IPS-11a (cell line): ENCODE measurements around the gene EFNA4.

Source experiments
- H3K4me3 ChIP-seq: one replicate; pipeline ENCODE4 v1.5.1; 2013; ENCODE audit warnings: low read depth, low read length, control low read depth

Gene EFNA4

DNA sequence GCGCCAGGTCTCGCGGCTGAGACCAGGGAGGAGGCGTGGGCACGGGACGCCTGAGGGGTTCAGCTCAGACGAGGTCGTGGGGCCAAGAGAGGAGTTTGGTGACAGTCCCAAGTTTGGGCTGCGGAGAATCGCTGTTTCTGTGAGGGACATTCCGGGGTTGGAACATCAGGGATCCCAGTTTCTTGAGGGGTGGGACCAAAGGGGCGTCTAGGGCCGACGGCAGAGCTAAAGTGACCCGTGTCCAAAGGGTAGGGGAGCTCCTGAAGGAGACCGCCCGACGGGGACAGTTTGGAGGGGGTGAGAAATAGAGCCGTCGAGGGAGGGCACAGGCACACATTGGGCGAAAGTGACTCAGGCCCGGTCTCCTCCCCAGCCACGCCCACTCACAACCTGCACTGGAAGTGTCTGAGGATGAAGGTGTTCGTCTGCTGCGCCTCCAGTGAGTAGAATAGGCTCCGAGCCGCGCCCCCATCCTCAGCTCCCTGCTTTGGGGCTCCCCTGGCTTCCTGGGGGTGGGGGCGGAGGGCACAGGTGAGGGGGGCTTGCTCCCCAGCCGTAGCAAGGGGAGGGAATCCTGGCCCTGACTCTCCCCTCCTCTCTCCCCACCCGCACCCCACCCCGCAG, 22.1 kb downstream of the EFNA4 start:
- H3K4me3 ChIP-seq, result peak overlapping the region; percentile 85

DNA sequence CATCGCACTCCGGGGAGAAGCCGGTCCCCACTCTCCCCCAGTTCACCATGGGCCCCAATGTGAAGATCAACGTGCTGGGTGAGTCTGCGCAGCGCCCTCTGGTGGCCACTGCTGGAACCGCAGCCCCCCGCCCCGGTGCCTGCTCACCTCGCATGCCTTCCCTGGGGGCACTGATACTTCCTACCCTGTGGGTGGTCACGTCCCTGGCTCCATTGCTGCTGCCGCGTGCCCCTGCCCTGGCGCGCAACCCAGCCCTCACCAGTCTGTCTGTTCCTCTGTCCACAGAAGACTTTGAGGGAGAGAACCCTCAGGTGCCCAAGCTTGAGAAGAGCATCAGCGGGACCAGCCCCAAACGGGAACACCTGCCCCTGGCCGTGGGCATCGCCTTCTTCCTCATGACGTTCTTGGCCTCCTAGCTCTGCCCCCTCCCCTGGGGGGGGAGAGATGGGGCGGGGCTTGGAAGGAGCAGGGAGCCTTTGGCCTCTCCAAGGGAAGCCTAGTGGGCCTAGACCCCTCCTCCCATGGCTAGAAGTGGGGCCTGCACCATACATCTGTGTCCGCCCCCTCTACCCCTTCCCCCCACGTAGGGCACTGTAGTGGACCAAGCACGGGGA, 22.7 kb downstream of the EFNA4 start:
- H3K4me3 ChIP-seq, result no peak overlapping the region

DNA sequence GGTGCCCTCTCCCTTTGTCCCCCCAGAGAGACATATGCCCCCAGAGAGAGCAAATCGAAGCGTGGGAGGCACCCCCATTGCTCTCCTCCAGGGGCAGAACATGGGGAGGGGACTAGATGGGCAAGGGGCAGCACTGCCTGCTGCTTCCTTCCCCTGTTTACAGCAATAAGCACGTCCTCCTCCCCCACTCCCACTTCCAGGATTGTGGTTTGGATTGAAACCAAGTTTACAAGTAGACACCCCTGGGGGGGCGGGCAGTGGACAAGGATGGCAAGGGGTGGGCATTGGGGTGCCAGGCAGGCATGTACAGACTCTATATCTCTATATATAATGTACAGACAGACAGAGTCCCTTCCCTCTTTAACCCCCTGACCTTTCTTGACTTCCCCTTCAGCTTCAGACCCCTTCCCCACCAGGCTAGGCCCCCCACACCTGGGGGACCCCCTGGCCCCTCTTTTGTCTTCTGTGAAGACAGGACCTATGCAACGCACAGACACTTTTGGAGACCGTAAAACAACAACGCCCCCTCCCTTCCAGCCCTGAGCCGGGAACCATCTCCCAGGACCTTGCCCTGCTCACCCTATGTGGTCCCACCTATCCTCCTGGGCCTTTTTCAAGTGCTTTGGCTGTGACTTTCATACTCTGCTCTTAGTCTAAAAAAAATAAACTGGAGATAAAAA, 23.5 kb downstream of the EFNA4 start:
- no peak overlapping the region for H3K4me3 ChIP-seq

DNA sequence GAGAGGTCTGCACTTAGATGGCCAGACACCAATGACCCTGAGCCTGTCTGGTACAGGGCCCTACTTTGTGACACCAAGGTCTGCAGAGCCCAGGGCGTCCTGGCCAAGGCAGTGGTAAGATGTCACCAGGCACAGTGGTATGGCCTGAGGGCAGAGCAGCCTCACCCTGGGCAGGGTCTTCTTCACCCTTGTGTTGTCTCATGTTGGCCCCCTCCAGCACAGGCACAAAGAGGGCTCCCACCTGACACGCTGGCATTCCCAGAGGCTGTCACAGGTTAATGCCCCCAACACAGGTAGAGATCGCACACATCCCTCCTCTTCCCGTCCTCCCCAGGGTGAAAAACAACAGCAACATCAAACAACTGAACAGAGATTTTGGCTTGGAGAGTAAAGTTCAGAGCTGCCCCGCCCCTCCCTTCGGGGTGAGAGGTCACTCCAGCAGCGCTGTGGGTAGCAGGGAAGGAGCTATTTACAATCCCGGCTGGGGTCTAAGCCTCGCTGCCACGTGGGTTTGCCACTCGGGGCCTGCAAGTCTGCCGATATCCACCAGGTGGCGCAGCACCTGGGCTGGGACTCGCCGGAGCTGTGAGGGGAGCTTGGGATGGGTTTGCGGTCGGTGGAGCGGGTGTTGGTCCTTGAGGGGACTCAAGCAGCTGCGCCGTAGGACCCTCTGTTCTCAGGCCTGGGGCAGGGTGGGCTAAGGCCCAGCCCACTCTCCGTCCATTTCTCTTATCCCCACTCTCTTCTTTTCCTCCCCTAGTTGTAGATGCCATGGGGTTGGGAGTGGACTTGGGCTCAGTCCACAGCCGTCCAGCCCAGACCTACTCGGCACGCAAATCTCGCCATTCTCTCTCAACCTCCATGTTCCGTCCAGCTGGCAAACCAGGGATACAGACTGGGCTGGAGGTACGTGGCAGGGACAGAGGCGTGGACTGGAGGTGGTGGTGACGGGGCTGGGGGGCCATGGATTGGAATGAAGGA, 27.8 kb downstream of the EFNA4 start:
- no peak overlapping the region for H3K4me3 ChIP-seq

DNA sequence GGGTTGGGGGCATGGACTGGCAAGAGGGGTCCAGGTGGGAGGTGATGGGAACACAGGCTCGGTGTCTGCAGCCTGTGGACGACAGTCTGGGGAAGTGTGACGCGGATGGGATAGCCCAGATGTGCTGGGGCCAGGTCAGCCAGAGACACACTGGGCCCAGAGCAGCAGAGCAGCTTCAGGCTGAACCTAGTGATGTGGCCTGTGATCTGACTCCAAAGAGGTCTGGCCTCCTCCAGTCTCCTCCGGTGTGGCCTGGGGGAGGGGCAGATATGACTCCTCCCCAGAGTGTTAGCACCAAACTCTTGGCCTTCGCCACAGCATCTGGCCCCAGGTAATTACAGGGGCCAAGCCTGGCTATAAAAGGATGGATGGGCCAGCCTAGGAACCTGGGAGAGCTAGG, 28.6 kb downstream of the EFNA4 start:
- no peak overlapping the region for H3K4me3 ChIP-seq

DNA sequence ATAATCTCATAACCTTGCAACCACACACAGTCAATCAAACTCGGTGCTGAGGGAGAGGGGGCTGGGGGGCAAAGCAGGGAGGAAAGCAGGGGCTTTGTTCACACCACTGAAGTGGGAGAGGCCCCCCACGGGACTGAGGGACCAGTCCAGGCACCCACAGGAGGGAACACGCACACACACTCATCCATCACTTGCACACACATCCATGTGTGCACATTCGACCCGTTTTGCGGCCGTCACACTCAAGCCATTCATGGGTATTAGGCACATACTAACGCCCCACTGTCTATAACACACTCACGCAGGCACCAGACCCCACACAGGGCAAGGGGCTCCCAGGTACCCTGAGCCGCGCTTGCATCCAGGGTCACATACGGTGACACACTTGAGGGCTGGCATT, 29.1 kb downstream of the EFNA4 start:
- H3K4me3 ChIP-seq, result no peak overlapping the region

DNA sequence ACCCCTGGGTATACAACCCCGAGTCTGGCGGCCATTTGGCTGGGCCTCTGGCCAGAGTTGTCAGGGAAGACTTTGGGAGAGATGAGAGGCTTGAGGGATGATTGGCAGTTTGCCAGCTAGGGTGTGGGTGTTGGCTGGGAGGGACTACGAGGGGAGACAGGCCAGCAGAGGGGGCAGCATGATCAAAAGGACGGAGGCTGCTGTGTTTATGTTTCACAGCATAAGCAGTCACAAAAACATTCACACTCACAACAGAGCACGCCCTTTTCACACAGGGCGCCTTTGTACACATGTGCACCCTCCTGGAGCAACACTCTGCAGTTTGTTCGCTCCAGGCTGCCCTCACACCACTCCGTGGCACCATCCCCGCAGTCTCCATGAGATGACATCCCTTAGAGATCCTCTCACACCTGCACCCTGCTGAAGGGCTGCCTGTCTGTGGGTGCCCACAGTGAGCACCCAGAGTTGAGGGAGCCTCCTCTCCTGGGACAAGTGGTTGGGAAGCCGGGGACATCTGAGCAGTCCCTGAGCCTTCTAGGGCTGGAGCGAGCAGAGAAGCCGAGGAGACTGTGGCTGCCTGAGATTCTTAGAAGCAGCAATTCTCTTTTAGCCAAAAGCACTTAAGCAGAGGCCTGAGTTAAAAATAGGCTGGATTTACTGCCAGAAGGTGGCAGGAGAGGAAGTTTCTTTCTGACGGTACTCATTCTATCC, 30.5 kb downstream of the EFNA4 start:
- H3K4me3 ChIP-seq, result no peak overlapping the region

DNA sequence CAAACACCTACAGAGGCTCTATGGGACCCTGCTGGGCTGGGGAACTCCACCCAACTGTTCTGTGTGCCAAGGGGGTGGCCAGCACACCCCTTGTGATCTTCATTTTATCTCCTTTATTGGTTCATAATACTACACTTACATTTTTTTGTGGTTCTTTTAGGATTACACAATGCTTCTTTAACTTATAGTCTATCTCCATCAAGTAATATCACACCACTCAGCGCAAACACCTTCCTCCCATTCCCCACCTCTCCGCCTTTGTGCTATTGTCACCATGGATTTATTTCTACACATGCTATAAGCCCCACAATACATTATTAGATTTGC, 31.0 kb downstream of the EFNA4 start:
- H3K4me3 ChIP-seq, result no peak overlapping the region

DNA sequence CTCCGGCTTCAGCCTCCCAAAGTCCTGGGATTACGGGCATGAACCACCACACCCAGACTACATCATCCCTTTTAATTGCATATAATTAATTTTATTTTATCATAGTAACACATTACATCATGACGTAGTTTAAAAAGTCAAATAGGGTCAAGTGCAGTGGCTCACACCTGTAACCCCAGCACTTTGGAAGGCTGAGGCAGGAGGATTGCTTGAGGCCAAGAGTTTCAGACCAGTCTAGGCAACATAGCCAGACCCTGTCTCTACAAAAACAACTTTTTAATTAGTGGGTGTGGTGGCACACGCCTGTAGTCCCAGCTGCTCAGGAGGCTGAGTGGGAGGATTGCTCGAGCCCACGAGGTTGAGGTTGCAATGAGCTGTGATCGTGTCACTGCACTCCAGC, 35.8 kb downstream of the EFNA4 start:
- H3K4me3 ChIP-seq, result no peak overlapping the region

DNA sequence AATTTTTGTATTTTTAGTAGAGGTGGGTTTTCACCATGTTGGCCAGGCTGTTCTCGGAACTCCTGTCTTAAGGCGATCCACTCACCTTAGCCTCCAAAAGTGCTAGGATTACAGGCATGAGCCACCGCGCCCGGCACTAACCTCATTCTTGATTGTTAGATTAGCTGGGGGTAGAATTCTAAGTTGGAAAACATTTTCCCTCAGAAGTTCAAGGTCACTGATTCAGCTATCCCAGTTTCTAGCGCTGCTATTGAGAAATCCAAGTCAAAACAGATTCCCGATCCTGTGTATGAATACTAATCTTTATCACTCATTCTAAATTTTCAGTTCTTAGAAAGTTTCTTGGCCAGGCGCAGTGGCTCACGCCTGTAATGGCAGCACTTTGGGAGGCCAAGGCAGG, 39.8 kb downstream of the EFNA4 start:
- H3K4me3 ChIP-seq, result no peak overlapping the region

DNA sequence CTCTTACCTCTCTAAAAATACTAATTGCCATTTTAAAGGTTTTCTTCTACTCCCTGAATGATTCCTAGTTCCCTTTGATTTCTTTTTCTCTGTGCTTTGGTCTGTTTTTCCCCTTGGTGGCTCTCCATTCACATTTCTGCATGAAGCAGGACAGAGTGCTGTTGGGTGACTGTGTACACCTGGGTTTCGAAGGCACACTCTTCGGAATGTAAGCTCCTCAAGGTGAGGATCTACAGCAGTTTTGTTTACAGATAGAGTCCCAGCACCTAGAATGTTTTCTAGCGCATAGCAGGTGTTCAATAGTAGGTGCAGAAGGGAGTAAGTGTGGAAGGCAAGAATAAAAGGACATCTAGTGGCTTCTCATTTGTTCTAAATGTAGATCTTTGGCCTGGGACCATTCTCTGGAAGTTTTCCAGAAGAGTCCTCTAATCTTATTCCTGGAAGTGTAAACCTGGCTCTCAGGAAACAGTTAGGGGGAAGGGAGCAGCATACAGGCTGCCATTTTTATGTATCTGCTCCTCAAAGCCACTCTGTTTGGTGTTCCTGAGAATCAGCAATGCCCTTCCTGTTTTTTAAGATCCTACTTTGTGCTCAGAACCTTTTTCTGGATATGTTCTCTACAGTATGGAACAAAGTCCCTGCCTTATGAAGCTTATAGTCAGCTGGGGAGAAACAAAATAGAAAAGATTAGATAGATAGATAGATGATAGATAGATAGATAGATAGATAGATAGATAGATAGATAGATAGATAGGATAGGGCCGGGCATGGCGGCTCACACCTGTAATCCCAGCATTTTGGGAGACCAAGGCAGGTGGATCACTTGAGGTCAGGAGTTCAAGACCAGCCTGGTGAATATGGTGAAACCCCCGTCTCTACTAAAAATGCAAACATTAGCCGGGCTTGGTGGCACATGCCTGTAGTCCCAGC, 41.3 kb downstream of the EFNA4 start:
- H3K4me3 ChIP-seq, result no peak overlapping the region

DNA sequence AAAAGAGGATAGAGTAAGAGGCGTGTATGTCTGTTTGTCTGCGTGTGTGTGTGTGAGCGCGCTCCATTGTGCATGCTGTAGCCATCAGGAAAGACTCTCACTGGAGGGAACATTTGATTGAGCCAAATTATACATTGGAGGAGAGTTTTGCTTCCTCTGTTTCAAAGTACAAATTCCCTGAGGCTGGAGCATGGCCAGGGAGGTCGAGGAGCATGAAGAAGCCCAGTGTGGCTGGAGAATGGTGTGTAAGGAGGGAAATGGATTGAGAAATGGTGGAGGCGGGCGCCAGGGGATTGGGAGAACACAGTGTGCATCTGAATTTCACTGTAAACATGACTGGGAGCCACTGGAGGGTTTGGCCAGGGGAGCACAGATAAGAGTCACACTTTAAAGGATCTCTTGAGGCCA, 42.1 kb downstream of the EFNA4 start:
- no peak overlapping the region for H3K4me3 ChIP-seq

DNA sequence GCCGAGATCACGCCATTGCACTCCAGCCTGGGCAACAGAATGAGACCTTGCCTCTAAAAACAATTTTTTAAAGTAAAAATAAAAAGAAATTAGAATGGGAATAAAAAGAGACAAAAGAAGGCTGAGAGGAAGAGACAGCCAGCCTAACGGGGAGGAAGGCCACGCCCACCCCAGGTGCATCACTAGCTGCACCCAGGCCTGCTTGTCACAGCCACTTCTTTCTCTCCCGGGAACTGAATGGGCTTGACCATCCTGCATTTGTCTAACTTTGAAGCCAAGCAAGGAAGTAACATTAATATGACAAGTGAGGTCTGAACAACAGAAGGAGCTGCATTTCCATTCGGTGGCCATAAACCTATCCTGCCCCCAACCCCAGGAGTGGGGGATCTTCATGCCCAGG, 43.3 kb downstream of the EFNA4 start:
- H3K4me3 ChIP-seq, result no peak overlapping the region

DNA sequence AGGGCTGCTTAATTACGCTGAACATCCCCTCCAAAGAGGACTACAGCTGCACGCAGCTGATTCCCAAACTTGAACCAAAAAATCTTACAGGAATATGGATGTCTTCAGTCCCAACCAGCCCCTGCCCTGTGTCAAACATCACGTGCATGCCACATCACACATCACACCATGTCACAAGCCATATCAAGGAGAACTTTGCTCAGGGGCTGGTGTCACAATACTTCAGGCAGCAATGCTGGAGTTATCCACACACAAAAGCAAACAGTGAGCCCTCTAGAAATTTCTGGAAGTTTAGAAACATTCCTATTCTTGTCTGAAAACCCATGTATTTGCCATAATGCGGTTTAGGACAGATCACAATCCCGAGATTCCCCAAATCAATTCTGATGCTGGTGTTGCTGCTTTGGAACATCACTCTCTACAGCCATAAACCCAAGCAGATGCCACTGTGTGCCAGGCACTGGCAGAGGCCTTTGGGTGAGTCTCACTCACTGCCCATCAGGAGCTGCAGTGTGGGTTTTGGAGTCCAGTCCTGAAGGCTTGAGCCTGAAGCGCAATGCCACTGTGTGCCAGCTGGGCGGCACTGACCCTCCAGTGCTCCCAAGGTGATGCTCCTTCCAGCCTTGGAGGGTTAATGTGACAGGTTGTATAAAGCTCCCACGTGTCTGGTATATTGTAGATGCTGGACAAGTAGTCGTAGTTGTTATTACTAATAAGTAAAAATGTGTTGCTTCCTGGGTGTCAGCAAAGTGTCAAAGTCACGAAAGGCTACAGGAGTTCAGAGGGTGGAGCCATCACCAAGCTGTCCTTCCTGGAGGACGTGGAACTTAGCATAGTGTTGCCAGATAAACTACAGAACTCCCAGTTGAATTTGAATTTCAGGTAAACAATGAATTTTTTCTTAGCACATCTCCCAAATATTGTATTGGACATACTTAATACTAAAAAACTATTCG, 44.0 kb downstream of the EFNA4 start:
- no peak overlapping the region for H3K4me3 ChIP-seq

DNA sequence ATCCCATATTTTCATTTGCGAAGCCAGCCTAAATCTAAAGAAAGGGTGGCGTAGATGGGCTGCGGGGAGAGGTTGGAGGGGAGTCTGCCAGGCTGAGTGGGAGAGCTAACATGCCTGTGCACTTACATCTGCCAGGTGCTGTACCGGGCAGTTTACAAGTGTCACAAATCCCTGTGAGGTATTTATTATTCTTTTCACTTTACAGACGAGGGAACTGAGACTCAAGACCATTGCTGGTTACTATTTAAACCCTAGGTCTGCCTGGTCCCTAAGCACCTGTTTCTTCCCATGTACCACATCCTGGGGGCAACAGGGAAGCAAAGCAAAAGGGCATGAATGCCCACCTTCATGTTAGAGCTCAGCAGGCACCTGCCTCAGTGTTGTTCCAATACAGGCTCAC, 44.8 kb downstream of the EFNA4 start:
- no peak overlapping the region for H3K4me3 ChIP-seq

DNA sequence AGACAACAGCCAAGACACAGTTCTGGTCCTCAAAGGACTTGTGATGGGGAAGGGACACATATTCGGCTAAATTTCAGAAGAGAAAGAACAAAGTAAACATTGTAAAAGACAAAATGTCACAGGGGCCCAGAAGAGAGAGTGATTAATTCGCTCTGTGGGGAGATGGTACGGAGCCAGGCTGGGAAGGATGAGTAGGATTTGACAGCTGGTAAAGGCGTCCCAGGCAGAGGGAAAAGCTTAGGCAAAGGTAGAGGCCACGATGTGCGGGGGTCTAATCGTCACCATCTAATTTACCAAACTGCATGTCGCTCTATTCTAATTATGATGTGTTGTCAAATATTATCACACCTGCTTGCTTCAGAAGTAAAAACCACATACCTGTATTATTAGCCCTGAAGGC, 46.8 kb downstream of the EFNA4 start:
- H3K4me3 ChIP-seq, result no peak overlapping the region

DNA sequence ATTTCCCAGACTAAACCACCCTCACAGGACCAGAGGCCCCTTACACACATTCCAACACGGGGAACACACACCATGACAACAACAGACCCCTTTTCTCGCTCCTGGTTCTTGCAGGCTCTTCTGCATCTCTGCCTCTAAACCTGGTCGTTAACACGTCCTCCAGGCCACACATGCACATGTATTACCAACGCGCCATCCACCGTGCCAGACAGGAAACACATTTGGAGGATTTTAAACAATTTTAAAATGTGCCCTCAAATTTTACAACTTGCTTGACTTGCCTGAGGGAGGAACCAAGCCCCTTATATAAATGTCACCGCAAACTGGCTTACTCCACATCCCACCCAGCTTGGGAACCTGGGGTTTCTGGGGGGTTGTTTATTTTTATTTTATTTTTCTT, 47.3 kb downstream of the EFNA4 start:
- H3K4me3 ChIP-seq, result no peak overlapping the region

DNA sequence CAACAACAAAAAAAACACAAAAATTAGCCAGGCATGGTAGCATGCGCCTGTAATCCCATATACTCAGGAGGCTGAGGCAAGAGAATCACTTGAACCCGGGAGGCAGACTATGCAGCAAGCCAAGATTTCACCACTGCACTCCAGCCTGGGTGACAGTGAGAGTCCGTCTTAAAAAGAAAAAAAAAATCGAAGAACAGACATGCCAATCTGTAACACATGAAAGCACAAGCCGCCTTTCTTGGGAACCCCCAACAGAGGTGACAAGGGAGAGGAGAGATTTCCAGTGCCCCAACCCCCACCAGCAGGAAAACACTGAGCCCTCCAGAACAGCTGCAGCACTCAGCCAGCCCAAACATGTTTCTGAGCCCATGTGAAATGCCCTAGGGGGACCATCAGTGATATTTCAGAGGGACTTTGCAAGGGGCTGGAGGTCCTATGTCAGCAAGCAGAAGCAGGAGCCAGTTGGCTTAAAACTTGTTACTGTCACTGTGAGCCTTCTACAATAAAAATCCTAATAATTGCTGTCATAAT, 50.0 kb downstream of the EFNA4 start:
- no peak overlapping the region for H3K4me3 ChIP-seq
